Astrocyte (in vitro differentiated cells and primary cell): ENCODE results near the gene AOAH.

Source experiments
- EZH2 ChIP-seq: IDR thresholded peaks from 2 replicates; pipeline ENCODE4 v1.6.1; 2012; ENCODE audit warnings: mild to moderate bottlenecking, low read length, inconsistent platforms; ENCODE audit not compliant: insufficient read depth
- TF ChIP-seq, protein P1 (sequence below): IDR thresholded peaks from 2 replicates; pipeline ENCODE4 v1.5.1; 2011; ENCODE audit warnings: low read depth, mild to moderate bottlenecking, inconsistent platforms, low read length, moderate library complexity; ENCODE audit not compliant: insufficient read depth

DNA sequence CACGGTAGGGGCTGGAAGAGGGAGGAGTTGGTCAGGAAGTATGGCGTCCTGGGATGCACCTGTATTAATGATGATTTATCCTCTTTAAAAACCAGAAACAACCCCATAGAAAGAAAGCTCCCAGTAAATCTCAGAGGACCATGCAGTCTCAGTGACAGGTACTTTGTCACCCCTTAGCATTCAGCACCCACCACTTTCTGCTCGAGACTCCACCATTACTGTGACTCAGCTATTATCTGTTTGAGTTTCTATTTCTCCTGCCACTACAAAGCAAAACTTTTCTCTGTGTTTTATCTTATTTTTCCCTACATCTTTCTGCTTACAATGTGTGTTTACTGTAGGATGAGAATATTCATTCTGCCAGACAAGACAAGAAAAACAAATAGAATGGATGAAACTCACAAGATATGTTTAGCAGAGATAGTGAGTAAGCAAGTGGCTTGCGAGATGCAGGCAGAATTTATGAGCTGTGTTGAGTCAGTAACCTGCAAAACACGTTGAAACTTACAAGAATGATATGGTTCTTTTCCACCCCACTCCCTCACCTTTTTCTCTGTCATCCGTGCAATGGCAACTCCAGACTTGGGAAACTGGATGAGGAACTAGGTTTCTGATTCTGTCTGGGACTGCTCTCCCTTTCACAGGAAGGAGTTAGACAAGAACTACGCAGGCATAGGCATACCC lies 127.1 kb downstream of the AOAH start:
- TF ChIP-seq EZH2 = no peak
- TF ChIP-seq, protein P1, sequence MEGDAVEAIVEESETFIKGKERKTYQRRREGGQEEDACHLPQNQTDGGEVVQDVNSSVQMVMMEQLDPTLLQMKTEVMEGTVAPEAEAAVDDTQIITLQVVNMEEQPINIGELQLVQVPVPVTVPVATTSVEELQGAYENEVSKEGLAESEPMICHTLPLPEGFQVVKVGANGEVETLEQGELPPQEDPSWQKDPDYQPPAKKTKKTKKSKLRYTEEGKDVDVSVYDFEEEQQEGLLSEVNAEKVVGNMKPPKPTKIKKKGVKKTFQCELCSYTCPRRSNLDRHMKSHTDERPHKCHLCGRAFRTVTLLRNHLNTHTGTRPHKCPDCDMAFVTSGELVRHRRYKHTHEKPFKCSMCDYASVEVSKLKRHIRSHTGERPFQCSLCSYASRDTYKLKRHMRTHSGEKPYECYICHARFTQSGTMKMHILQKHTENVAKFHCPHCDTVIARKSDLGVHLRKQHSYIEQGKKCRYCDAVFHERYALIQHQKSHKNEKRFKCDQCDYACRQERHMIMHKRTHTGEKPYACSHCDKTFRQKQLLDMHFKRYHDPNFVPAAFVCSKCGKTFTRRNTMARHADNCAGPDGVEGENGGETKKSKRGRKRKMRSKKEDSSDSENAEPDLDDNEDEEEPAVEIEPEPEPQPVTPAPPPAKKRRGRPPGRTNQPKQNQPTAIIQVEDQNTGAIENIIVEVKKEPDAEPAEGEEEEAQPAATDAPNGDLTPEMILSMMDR = no peak
